ENCODE measurements around the gene CYP2W1. TPM values are rescaled to one million over a fixed set of nuclear protein-coding genes. Genes with fewer than 3 reads are reported as not detected.
"Not testable (repeated sequence)": the region's sequence is repeated elsewhere in the genome, so short reads cannot be mapped to it uniquely, and the experiment has no call there.

The CYP2W1 gene
- polyA plus RNA-seq, 4 donors = 1.3 to 6.4 (median 2.0) TPM

- no peak for DNase-seq (ENCODE audit: low read depth in 4 of 4, low spot score in 3 of 4)
Measured at GRCh38 chr7:1024876-1025742, 42.1 kb downstream of the CYP2W1 start.

DNA sequence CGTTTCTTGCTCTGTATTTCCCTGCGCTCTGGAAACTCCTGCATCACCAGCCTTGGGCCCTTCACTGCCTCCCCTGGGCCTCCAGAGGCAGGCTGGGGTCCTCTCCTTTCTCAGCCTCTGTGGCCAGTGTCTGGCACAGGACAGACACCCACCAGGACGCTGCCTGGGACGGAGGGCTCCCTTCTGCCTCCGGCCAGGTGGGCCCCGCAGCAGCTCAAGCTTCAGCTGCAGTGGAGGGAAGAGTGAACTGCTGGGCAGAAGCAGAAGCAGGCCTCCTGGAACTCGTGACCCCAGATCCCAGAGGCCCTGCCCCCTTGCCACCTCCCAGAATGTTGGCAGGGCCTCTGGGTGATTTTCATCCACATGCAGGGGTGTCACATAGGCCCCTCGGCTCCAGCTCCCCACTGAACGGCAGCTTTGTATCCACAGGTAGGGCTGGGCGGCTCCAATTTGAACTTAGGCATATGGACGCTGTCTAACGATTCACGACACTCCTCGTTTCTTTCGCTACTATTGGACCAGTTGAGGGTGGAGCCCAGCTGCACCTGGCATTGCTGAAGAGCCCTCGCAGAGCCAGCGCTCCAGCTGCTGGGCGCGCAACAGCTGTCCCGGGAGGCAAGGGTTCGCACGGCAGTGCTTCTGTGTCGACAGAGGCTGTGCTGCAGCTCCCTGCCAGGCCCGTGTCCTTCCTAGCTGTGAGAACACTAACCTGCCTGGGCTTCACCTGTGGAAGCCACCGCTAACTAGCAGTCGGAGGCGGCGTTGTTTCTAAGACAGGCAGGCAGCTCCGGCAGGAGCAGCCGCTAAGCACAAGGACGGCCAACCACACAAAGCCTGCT lies 43.0 kb downstream of the CYP2W1 start:
- no peak for DNase-seq (ENCODE audit: low read depth in 4 of 4, low spot score in 3 of 4)

DNA sequence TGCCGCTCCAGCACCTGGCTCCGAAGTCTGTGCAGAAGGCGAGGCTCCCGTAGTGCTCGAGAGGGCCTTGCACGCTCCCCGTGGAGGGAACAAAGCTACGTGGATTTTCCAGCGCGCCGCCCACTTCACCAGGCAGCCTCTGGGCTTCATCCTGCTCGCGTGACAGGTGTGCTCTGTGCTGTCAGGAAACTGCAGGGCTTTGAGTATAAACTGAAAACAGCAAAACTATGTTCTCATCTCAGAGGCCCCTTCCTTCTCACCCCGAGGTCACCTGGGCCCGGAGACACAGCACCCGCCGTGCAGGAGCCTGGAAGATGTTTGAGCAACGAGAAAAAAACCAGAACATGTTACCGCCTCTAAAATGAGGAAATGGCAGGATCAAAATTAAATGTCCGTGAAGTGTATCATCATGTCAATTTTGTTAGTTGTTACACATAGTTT lies 43.8 kb downstream of the CYP2W1 start:
- DNase-seq (ENCODE audit: low read depth in 4 of 4, low spot score in 3 of 4) = no peak

DNA sequence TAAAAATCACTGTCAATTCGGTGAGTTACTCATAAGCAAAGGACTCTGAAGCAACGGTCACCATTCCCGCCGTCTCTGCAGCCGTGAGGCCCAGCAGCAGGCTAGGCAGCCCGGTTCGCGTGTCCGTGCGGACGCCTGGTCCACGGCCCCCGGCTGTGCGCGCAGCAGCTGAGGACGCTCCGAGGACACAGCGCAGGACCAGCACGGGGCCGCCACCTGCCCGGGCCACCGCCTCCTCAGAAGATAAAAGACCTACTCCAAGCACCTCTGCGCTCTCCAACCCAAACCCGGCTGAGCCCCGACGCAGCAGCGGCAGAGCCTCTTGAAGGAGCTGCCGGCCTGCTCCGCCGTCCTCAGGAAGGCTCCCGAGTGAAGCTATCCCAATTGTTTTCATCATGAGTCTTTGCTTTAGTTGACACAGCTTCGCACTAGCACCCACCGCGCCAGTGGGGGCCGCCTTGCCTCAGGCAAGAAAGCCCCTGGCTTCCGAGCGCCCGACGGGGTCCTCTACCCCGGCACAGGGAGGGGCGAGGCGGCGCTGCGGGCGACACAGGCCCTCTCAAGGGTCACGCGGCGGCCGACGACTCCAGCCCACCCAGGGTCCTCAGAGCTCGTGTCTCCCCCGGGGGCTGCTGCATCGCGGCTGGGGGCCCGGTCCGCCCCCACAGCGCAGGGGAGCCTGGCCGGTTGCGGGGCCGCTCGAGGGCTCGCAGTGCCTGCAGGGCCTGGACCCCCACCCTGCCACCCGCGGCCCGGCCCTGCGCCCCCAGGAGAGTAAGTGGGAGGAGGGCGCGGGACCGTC lies 44.5 kb downstream of the CYP2W1 start:
- no peak for DNase-seq (ENCODE audit: low read depth in 4 of 4, low spot score in 3 of 4)

GRCh38 chr7:1028044-1028770 lies 45.2 kb downstream of the CYP2W1 start:
- peak in 3 of 4 donors; percentile 81 to 88 (median 83) for DNase-seq (ENCODE audit: low read depth in 4 of 4, low spot score in 3 of 4)

DNA sequence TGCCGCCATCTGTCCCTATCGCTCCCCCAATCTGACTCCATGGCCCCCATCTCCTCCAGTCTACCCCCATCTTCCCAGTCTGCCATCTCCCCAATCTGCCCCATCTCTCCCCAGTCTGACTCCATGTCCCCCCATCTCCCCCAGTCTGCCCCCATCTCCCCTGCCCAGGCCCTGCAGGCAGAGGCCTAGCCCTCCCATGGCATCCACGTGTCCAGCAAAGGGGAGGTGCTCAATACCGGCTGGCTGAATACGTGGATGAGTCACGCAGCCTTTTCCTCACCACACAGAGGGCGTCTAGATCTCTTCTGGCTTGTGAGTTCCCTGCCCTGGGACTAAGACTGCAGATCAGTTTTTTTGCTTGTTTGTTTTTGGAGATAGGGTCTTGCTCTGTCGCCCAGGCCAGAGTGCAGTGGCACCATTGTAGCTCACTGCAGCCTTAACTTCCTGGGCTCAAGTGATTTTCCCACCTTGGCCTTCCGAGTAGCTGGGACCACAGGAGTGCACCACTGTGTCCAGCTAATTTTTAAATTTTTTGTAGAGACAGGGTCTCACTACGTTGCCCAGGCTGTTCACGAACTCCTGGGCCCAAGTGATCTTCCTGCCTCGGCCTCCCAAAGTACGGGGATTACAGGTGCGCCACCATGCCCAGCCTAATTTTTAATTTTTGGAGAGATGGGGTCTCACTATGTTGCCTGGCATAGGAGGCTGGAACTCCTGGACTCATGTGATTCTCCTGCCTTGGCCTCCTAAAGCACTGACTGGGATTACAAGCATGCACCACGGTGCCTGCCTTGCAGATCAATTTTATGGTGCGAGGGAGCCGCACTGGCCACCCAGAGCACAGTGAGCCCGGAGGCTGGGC lies 46.0 kb downstream of the CYP2W1 start:
- DNase-seq (ENCODE audit: low read depth in 4 of 4, low spot score in 3 of 4) = no peak

GRCh38 chr7:1029637-1030443 lies 46.9 kb downstream of the CYP2W1 start:
- DNase-seq (ENCODE audit: low read depth in 4 of 4, low spot score in 3 of 4) = no peak

DNA sequence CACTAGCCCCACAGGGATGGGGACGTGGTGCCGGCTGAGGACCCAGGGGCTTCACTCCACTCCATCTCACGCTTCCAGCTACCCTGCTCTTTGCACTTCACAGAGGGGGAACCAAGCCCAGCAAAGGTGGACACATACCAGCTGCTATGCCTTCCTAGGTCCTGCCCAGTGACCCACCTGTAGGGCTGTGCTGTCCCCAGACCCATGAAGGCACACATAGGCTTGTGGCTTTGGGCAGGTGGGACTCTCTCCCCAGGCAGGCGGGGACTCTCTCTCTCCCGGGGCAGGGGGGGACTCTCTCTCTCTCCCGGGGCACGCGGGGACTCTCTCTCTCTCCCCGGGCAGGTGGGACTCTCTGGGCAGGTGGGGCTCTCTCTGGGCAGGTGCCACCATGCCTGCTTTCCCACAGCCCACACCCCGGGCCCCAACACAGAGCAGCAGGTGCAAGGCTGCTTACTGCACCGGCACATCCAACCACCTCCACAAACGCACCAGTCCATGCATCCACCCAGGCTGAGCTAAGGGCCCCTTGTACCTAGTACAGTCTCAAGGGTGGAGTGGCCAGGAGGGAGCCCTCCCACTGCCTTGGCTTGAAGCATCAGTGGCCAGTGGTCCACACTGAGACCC lies 47.6 kb downstream of the CYP2W1 start:
- no peak for DNase-seq (ENCODE audit: low read depth in 4 of 4, low spot score in 3 of 4)

- DNase-seq (ENCODE audit: low read depth in 4 of 4, low spot score in 3 of 4) = no peak
Measured at GRCh38 chr7:1031716-1032455, 48.9 kb downstream of the CYP2W1 start.

DNA sequence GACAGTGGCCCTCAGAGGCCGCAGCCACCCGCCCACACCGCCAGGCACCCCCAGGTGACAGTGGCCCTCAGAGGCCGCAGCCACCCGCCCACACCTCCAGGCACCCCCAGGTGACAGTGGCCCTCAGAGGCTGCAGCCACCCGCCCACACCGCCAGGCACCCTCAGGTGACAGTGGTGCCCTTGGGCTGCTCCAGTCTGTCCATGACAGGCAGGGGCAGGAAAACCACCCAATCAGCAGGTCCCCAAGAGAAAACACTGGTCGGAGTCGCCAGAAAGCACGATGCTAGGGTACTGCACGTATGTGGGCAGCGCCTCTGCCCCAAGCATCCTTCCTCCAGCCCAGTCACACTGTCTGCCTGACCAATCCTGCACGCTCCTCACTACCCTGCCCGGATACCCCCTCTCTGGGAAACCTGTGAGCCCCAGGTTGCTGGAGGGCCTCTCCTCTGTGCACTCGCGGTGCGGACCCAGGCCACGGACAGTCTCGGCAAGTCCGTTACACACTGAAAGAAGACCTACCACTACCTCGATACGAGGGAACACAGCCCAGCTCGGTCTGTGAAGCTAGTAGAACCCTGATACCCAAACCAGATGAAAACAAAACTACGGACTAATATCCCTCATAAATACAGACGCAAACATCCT lies 49.7 kb downstream of the CYP2W1 start:
- DNase-seq (ENCODE audit: low read depth in 4 of 4, low spot score in 3 of 4) = no peak

- no peak for DNase-seq (ENCODE audit: low read depth in 4 of 4, low spot score in 3 of 4)
Measured at GRCh38 chr7:1033546-1034145, 50.7 kb downstream of the CYP2W1 start.

DNA sequence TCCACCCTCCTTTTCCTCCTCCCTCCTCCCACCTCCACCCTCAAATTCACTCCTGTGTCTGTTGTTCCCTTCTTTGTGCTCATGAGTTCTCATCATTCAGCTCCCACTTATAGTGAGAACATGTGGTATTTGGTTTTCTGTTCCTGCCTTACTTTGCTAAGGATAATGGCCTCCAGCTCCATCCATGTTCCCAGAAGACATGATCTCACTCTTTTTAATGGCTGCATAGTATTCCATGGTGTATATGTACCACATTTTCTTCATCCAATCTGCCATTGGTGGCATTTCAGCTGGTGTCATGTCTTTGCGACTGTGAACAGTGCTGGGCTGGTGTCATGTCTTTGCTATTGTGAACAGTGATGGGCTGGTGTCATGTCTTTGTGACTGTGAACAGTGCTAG lies 51.8 kb downstream of the CYP2W1 start:
- not testable (repeated sequence) for DNase-seq (ENCODE audit: low read depth in 4 of 4, low spot score in 3 of 4)

GRCh38 chr7:1036164-1036928 lies 53.4 kb downstream of the CYP2W1 start:
- not testable (repeated sequence) for DNase-seq (ENCODE audit: low read depth in 4 of 4, low spot score in 3 of 4)
